Measurements from ENCODE around the gene NLN. TPM values are rescaled to one million over a fixed set of nuclear protein-coding genes. Genes with fewer than 3 reads are reported as not detected.

Gene NLN
- total and polyA plus RNA-seq, 4 donors = 13.4 to 26.4 (median 19.1) TPM

- no peaks in the 10 kb centered on the region for H3K9me3 ChIP-seq (ENCODE audit: control insufficient read depth in 4 of 4, low read length in 3 of 4)
- H3K27ac ChIP-seq (ENCODE audit: low read depth in 1 of 2, low read length in 2 of 2) = no peak overlapping the region
- no peak overlapping the region for H3K4me3 ChIP-seq (ENCODE audit: low read depth in 1 of 3, low read length in 3 of 3)
- no peaks in the 10 kb centered on the region for H3K4me1 ChIP-seq (ENCODE audit: control insufficient read depth in 4 of 4, insufficient read depth in 4 of 4, low read length in 3 of 4)
- no peaks in the 10 kb centered on the region for H3K36me3 ChIP-seq (ENCODE audit: control insufficient read depth in 4 of 4, insufficient read depth in 3 of 4, low read depth in 1 of 4, low read length in 3 of 4)
- no peak for DNase-seq (ENCODE audit: low spot score)
- H3K9ac ChIP-seq (ENCODE audit: low read depth in 1 of 2, low read length in 2 of 2) = no peak overlapping the region
- no peaks in the 10 kb centered on the region for H3K27me3 ChIP-seq (ENCODE audit: control insufficient read depth in 4 of 4, insufficient read depth in 4 of 4, low read length in 3 of 4)
- TF ChIP-seq, protein P1, sequence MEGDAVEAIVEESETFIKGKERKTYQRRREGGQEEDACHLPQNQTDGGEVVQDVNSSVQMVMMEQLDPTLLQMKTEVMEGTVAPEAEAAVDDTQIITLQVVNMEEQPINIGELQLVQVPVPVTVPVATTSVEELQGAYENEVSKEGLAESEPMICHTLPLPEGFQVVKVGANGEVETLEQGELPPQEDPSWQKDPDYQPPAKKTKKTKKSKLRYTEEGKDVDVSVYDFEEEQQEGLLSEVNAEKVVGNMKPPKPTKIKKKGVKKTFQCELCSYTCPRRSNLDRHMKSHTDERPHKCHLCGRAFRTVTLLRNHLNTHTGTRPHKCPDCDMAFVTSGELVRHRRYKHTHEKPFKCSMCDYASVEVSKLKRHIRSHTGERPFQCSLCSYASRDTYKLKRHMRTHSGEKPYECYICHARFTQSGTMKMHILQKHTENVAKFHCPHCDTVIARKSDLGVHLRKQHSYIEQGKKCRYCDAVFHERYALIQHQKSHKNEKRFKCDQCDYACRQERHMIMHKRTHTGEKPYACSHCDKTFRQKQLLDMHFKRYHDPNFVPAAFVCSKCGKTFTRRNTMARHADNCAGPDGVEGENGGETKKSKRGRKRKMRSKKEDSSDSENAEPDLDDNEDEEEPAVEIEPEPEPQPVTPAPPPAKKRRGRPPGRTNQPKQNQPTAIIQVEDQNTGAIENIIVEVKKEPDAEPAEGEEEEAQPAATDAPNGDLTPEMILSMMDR (IDR thresholded peaks at IDR 0.05; ENCODE audit: low read depth, low read length, missing input control) = no peak
- TF ChIP-seq FOXA2 (IDR thresholded peaks at IDR 0.05) (no peak), FOXA1 (IDR thresholded peaks at IDR 0.05) (no peak), RXRA (IDR thresholded peaks at IDR 0.05) (no peak), TAF1 (conservative IDR thresholded peaks at IDR 0.05) (no peak), JUND (IDR thresholded peaks at IDR 0.05) (no peak), SP1 (IDR thresholded peaks at IDR 0.05) (no peak), HNF4G (IDR thresholded peaks at IDR 0.05) (no peak), ZBTB33 (IDR thresholded peaks at IDR 0.05) (no peak), YY1 (IDR thresholded peaks at IDR 0.05) (no peak), EGR1 (IDR thresholded peaks at IDR 0.05; ENCODE audit: low read depth in 2 of 2) (no peak), GABPA (IDR thresholded peaks at IDR 0.05 in 1 of 2, conservative IDR thresholded peaks at IDR 0.05 in 1 of 2) (no peak), HNF4A (conservative IDR thresholded peaks at IDR 0.05) (no peak), NR2F2 (IDR thresholded peaks at IDR 0.05) (no peak), RAD21 (IDR thresholded peaks at IDR 0.05) (no peak)
- TF ChIP-seq, protein P2, sequence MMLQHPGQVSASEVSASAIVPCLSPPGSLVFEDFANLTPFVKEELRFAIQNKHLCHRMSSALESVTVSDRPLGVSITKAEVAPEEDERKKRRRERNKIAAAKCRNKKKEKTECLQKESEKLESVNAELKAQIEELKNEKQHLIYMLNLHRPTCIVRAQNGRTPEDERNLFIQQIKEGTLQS (IDR thresholded peaks at IDR 0.05) = no peak
- TF ChIP-seq, protein P3, sequence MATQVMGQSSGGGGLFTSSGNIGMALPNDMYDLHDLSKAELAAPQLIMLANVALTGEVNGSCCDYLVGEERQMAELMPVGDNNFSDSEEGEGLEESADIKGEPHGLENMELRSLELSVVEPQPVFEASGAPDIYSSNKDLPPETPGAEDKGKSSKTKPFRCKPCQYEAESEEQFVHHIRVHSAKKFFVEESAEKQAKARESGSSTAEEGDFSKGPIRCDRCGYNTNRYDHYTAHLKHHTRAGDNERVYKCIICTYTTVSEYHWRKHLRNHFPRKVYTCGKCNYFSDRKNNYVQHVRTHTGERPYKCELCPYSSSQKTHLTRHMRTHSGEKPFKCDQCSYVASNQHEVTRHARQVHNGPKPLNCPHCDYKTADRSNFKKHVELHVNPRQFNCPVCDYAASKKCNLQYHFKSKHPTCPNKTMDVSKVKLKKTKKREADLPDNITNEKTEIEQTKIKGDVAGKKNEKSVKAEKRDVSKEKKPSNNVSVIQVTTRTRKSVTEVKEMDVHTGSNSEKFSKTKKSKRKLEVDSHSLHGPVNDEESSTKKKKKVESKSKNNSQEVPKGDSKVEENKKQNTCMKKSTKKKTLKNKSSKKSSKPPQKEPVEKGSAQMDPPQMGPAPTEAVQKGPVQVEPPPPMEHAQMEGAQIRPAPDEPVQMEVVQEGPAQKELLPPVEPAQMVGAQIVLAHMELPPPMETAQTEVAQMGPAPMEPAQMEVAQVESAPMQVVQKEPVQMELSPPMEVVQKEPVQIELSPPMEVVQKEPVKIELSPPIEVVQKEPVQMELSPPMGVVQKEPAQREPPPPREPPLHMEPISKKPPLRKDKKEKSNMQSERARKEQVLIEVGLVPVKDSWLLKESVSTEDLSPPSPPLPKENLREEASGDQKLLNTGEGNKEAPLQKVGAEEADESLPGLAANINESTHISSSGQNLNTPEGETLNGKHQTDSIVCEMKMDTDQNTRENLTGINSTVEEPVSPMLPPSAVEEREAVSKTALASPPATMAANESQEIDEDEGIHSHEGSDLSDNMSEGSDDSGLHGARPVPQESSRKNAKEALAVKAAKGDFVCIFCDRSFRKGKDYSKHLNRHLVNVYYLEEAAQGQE (IDR thresholded peaks at IDR 0.05) = no peak
- TF ChIP-seq, protein P4, sequence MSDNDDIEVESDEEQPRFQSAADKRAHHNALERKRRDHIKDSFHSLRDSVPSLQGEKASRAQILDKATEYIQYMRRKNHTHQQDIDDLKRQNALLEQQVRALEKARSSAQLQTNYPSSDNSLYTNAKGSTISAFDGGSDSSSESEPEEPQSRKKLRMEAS (IDR thresholded peaks at IDR 0.05) = no peak
- WGBS = 96% methylated on average over 2 of the region's 2 CpGs
Measured at GRCh38 chr5:65854925-65855324, 132.9 kb downstream of the NLN start.

Data from liver (tissue), 9 donors.